H1 (cell line): ENCODE data around the gene BAK1. TPM values are rescaled to one million over a fixed set of nuclear protein-coding genes. Genes with fewer than 3 reads are reported as not detected.

Source experiments
- CTCF ChIA-PET: fragments of 300-600 bp; sonication (Branson Sonifier 250); formaldehyde crosslinking; loops from one replicate; lab custom pipeline; 2021; ENCODE audit not compliant: partially characterized antibody; lab: Charles Lee
- POLR2A ChIA-PET: fragments of 300-600 bp; sonication (Branson Sonifier 250); formaldehyde crosslinking; loops from one replicate; lab custom pipeline; 2021; ENCODE audit warnings: inconsistent platforms; ENCODE audit not compliant: partially characterized antibody; lab: Charles Lee
- DNase-seq, 2 experiments: peaks; one replicate each; pipeline versions ENCODE4 v3.0.0 to v3.0.0-alpha.2; 2010 to 2022; ENCODE audit warnings: low spot score in 2 of 2, low read depth in 1 of 2, mixed read lengths in 1 of 2
- FAIRE-seq: peaks from 2 replicates; lab custom pipeline; 2011; peaks lifted over from hg19 to GRCh38; lab: Jason Lieb, UNC
- H2AFZ ChIP-seq: 2 replicates; pipeline ENCODE4 v1.8.1; 2012; ENCODE audit warnings: low read length, inconsistent platforms
- H2AK5ac ChIP-seq: 2 replicates; pipeline ENCODE4 v1.6.1; 2013; ENCODE audit warnings: low read depth, low read length
- H2BK120ac ChIP-seq: replicated peaks from 2 replicates; pipeline ENCODE3; 2013; ENCODE audit warnings: low read depth, low read length, inconsistent platforms
- H2BK12ac ChIP-seq: 2 replicates; pipeline ENCODE4 v1.6.1; 2013; ENCODE audit warnings: low read depth, low read length
- H2BK15ac ChIP-seq: 2 replicates; pipeline ENCODE4 v1.6.1; 2013; ENCODE audit warnings: low read length
- H2BK20ac ChIP-seq: 2 replicates; pipeline ENCODE4 v1.6.1; 2013; ENCODE audit warnings: low read length
- H2BK5ac ChIP-seq: 2 replicates; pipeline ENCODE4 v1.6.1; 2013; ENCODE audit warnings: low read depth, low read length
- H3K14ac ChIP-seq: 2 replicates; pipeline ENCODE4 v1.6.1; 2013; ENCODE audit warnings: inconsistent platforms; ENCODE audit not compliant: insufficient read length
- H3K18ac ChIP-seq: 2 replicates; pipeline ENCODE4 v1.6.1; 2013; ENCODE audit warnings: low read length; ENCODE audit errors: extremely low read depth
- H3K23ac ChIP-seq: 2 replicates; pipeline ENCODE4 v1.6.1; 2013; ENCODE audit warnings: inconsistent platforms; ENCODE audit not compliant: insufficient read length
- H3K23me2 ChIP-seq: 2 replicates; pipeline ENCODE4 v1.6.1; 2013; ENCODE audit warnings: low read depth, low read length
- H3K27ac ChIP-seq: 2 replicates; pipeline ENCODE4 v1.6.1; 2011; ENCODE audit warnings: low read depth, low read length, inconsistent platforms
- H3K27me3 ChIP-seq, 4 experiments: replicated peaks in 1 of 4; 1 replicate in 1 of 4; 2 replicates in 3 of 4; pipeline versions ENCODE4 v1.6.1 to v1.8.1; 2011 to 2013; ENCODE audit warnings: low read length in 3 of 4, mild to moderate bottlenecking in 3 of 4, inconsistent platforms in 2 of 4, mixed read lengths in 2 of 4, moderate library complexity in 1 of 4; ENCODE audit not compliant: control insufficient read depth in 3 of 4, insufficient read depth in 3 of 4; ENCODE audit errors: extremely low read depth in 1 of 4
- H3K36me3 ChIP-seq, 4 experiments: 2 replicates each; pipeline versions ENCODE4 v1.6.1 to v1.8.1; 2011 to 2013; ENCODE audit warnings: mild to moderate bottlenecking in 4 of 4, low read length in 3 of 4, moderate library complexity in 2 of 4, control low read depth in 1 of 4, inconsistent platforms in 1 of 4; ENCODE audit not compliant: insufficient read depth in 4 of 4, control insufficient read depth in 2 of 4
- H3K4ac ChIP-seq: replicated peaks from 2 replicates; pipeline ENCODE3; 2013; ENCODE audit warnings: low read length, low read depth, mixed read lengths, inconsistent platforms; ENCODE audit not compliant: insufficient read length
- H3K4me1 ChIP-seq, 4 experiments: replicated peaks in 1 of 4; 1 replicate in 1 of 4; 2 replicates in 3 of 4; pipeline versions ENCODE4 v1.6.1 to v1.8.1; 2011 to 2013; ENCODE audit warnings: low read length in 3 of 4, inconsistent platforms in 2 of 4, mixed read lengths in 1 of 4; ENCODE audit not compliant: insufficient read depth in 4 of 4, control insufficient read depth in 3 of 4
- H3K4me2 ChIP-seq, 2 experiments: 2 replicates each; pipeline versions ENCODE4 v1.6.1 to v1.8.1; 2011 to 2013; ENCODE audit warnings: low read depth in 2 of 2, low read length in 2 of 2, control low read depth in 1 of 2, inconsistent platforms in 1 of 2, mild to moderate bottlenecking in 1 of 2; ENCODE audit not compliant: insufficient read depth in 1 of 2
- H3K4me3 ChIP-seq, 4 experiments: fragments of 200-600, 300-600 bp in 1 of 4; sonication (generic), shearing (Covaris generic), sonication (Bioruptor Twin) in 1 of 4; 2 replicates each; pipeline versions ENCODE4 v1.5.1 to v1.8.1; 2011 to 2016; ENCODE audit warnings: low read length in 4 of 4, low read depth in 3 of 4, control low read depth in 2 of 4, inconsistent platforms in 2 of 4, mild to moderate bottlenecking in 2 of 4, mixed read lengths in 1 of 4, moderate library complexity in 1 of 4; ENCODE audit not compliant: insufficient read depth in 2 of 4; ENCODE audit errors: extremely low read depth in 1 of 4
- H3K56ac ChIP-seq: replicated peaks from 2 replicates; pipeline ENCODE3; 2013; ENCODE audit warnings: low read depth, mild to moderate bottlenecking, mixed read lengths, low read length, inconsistent platforms; ENCODE audit not compliant: insufficient read length
- H3K79me1 ChIP-seq: 2 replicates; pipeline ENCODE4 v1.6.1; 2013; ENCODE audit warnings: low read depth, low read length, control low read depth
- H3K79me2 ChIP-seq, 2 experiments: 2 replicates each; pipeline versions ENCODE4 v1.6.1 to v1.8.1; 2012 to 2013; ENCODE audit warnings: low read length in 2 of 2, mild to moderate bottlenecking in 2 of 2, inconsistent platforms in 1 of 2; ENCODE audit not compliant: insufficient read depth in 2 of 2, control insufficient read depth in 1 of 2
- H3K9ac ChIP-seq, 4 experiments: replicated peaks in 1 of 4; 1 replicate in 1 of 4; 2 replicates in 3 of 4; pipeline versions ENCODE4 v1.6.1 to v1.8.1; 2011 to 2013; ENCODE audit warnings: low read depth in 3 of 4, low read length in 3 of 4, control low read depth in 2 of 4, mild to moderate bottlenecking in 2 of 4, moderate library complexity in 2 of 4, inconsistent platforms in 1 of 4; ENCODE audit errors: extremely low read depth in 1 of 4
- H3K9me3 ChIP-seq, 2 experiments: 2 replicates each; pipeline versions ENCODE4 v1.6.1 to v1.8.1; 2012 to 2013; ENCODE audit warnings: mild to moderate bottlenecking in 2 of 2, moderate library complexity in 2 of 2, control low read depth in 1 of 2, inconsistent platforms in 1 of 2, low read depth in 1 of 2, low read length in 1 of 2, mixed read lengths in 1 of 2; ENCODE audit not compliant: insufficient read depth in 2 of 2
- H4K20me1 ChIP-seq, 2 experiments: replicated peaks in 1 of 2; 2 replicates each; pipeline versions ENCODE3 to v1.8.1; 2011 to 2013; ENCODE audit warnings: inconsistent platforms in 2 of 2, low read length in 2 of 2, mild to moderate bottlenecking in 1 of 2; ENCODE audit not compliant: insufficient read depth in 2 of 2, control insufficient read depth in 1 of 2
- H4K5ac ChIP-seq: 2 replicates; pipeline ENCODE4 v1.6.1; 2013; ENCODE audit warnings: low read length, low read depth, mixed read lengths, inconsistent platforms; ENCODE audit not compliant: insufficient read length
- H4K8ac ChIP-seq: 2 replicates; pipeline ENCODE4 v1.8.0; 2013; ENCODE audit warnings: mild to moderate bottlenecking, moderate library complexity, low read length, inconsistent platforms; ENCODE audit not compliant: insufficient read depth; ENCODE audit errors: extremely low read depth
- H4K91ac ChIP-seq: replicated peaks from 2 replicates; pipeline ENCODE3; 2013; ENCODE audit warnings: low read length, mixed read lengths, inconsistent platforms; ENCODE audit not compliant: insufficient read length
- BACH1 ChIP-seq: IDR thresholded peaks from 2 replicates; pipeline ENCODE4 v1.6.1; 2012; ENCODE audit warnings: low read length, improper control_type of control experiment
- BCL11A ChIP-seq, 2 experiments: IDR thresholded peaks; one replicate each; pipeline ENCODE4 v1.6.1; 2011; ENCODE audit warnings: low read depth in 2 of 2, low read length in 2 of 2, mild to moderate bottlenecking in 2 of 2
- CREB1 ChIP-seq: IDR thresholded peaks from 2 replicates; pipeline ENCODE4 v1.6.1; 2012; ENCODE audit warnings: inconsistent platforms
- EGR1 ChIP-seq: IDR thresholded peaks from 2 replicates; pipeline ENCODE4 v1.6.1; 2011; ENCODE audit warnings: low read depth, low read length, borderline replicate concordance
- EZH2 ChIP-seq: fragments of 200-600 bp; sonication (generic); IDR thresholded peaks from 2 replicates; pipeline ENCODE4 v1.7.1; 2012; ENCODE audit warnings: low read depth, mild to moderate bottlenecking, moderate library complexity, low read length, inconsistent platforms; ENCODE audit not compliant: severe bottlenecking
- FOSL1 ChIP-seq: IDR thresholded peaks from 2 replicates; pipeline ENCODE4 v1.6.1; 2011; ENCODE audit warnings: mild to moderate bottlenecking, low read depth, low read length, moderate library complexity; ENCODE audit not compliant: insufficient read depth
- JUND ChIP-seq: IDR thresholded peaks from 2 replicates; pipeline ENCODE4 v1.6.1; 2011; ENCODE audit warnings: mild to moderate bottlenecking, improper control_type of control experiment, low read length
- KDM1A ChIP-seq: fragments of 200-600, 300-600 bp; sonication (generic); IDR thresholded peaks from 2 replicates; pipeline ENCODE4 v1.7.1; 2016; ENCODE audit warnings: mild to moderate bottlenecking, low read length, borderline replicate concordance
- KDM4A ChIP-seq: IDR thresholded peaks from one replicate; pipeline ENCODE4 v1.7.1; 2012; ENCODE audit warnings: low read depth, mild to moderate bottlenecking, moderate library complexity, low read length, inconsistent platforms; ENCODE audit not compliant: severe bottlenecking
- KDM5A ChIP-seq: fragments of 200-600 bp; IDR thresholded peaks from 2 replicates; pipeline ENCODE4 v1.7.1; 2012; ENCODE audit warnings: mild to moderate bottlenecking, low read length, inconsistent platforms, mixed read lengths
- RFX5 ChIP-seq: IDR thresholded peaks from 2 replicates; pipeline ENCODE4 v1.6.1; 2011; ENCODE audit warnings: low read depth, low read length, improper control_type of control experiment, borderline replicate concordance
- WGBS, 2 experiments: shearing (Covaris generic) in 1 of 2; methylation state at CpG; one replicate each; pipeline versions ENCODE4 v1.1.6 to v1.1.7; 2013 to 2015; ENCODE audit warnings: low lambda C conversion rate in 2 of 2, mixed read lengths in 2 of 2, inconsistent platforms in 1 of 2, low coverage in 1 of 2, missing lambda C conversion rate in 1 of 2; ENCODE audit not compliant: insufficient replicate concordance in 2 of 2, insufficient coverage in 1 of 2, insufficient read length in 1 of 2; ENCODE audit errors: extremely low coverage in 1 of 2, missing lambda C conversion rate in 1 of 2; 5-methylcytosine and 5-hydroxymethylcytosine counted together
- polyA plus RNA-seq, 7 experiments: library from polyadenylated mRNA; depleted of rRNA in 3 of 7; stranded (reverse) in 5 of 7; unstranded in 2 of 7; fragments of >200 nt in 5 of 7; fragments of 200-250 nt in 2 of 7; gene quantifications; 1 replicate in 5 of 7; 2 replicates in 1 of 7; 4 replicates in 1 of 7; pipeline versions ENCODE4 v1.2.1 to v1.2.3, GENCODE V29; 2011 to 2013; ENCODE audit warnings: missing spikeins in 2 of 7, mixed read lengths in 2 of 7
- total RNA-seq: library from RNA; stranded (reverse); fragmentation: NEBNext Ultra II Directional; extraction: Animal tissue kit (Norgen Biotek cat#: 25700); gene quantifications from 2 replicates; pipeline ENCODE4 v1.2.1, GENCODE V29; 2021
- TF ChIP-seq, protein P1 (sequence below): IDR thresholded peaks from 2 replicates; pipeline ENCODE4 v1.6.1; 2012; ENCODE audit warnings: low read length, inconsistent platforms
- TF ChIP-seq, protein P2 (sequence below): IDR thresholded peaks from 2 replicates; pipeline ENCODE4 v1.6.1; 2012; ENCODE audit warnings: inconsistent platforms

BAK1 gene
- total and polyA plus RNA-seq, 2 of the 8 experiments (the other 6 are each of a cell fraction or from before 2014, with no cell fraction given), result 43.3 to 43.4 TPM

DNA sequence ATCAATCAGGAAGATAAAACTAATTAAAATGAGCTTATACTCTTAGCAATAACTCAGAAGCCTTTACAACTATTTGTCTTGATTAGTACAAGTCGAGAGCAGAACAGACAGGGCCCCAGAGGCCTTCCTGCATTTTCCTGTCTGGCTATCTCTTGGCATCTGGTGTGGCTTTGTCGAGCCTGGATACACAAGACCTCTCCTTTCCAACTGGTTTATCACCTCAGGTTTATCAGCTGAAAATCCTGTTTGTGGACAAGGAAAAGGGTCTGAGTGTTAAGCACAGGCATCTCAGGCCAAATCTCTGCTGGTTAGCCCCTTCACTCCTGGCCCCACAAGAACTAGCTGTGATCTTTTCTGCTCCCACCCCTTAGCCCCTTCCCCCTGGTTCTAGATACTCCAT lies 32.6 kb downstream of the BAK1 start:
- no peak overlapping the region for H2BK120ac ChIP-seq
- H2BK5ac ChIP-seq, result no peak overlapping the region
- no peak for DNase-seq
- H3K79me1 ChIP-seq, result no peaks in the 10 kb centered on the region
- H2AK5ac ChIP-seq, result no peak overlapping the region
- H3K27me3 ChIP-seq, result no peaks in the 10 kb centered on the region
- no peak overlapping the region for H2BK12ac ChIP-seq
- no peak for FAIRE-seq
- H3K36me3 ChIP-seq, result no peaks in the 10 kb centered on the region
- H4K5ac ChIP-seq, result no peak overlapping the region
- H3K18ac ChIP-seq, result no peak overlapping the region
- H3K4me1 ChIP-seq, result no peaks in the 10 kb centered on the region; a peak in 2 of 7 replicates
- no peak overlapping the region for H3K56ac ChIP-seq
- no peak overlapping the region for H3K4me3 ChIP-seq
- 100% methylated on average over 2 of the region's 2 CpGs; no CpG with 5 or more reads in 1 of the 2 experiments for WGBS, 2 experiments
- H3K14ac ChIP-seq, result no peak overlapping the region
- CTCF ChIA-PET, result interaction anchor here (1.0 to 1.4 kb wide), 4 partner anchors 10 to 35 kb away, joined by 3 to 7 read pairs (median 4); no protein-coding TSS in a partner anchor
- no peak overlapping the region for H3K27ac ChIP-seq
- H3K9ac ChIP-seq, result no peak overlapping the region
- no peak overlapping the region for H2BK20ac ChIP-seq
- H3K79me2 ChIP-seq, result no peaks in the 10 kb centered on the region
- no peaks in the 10 kb centered on the region for H3K9me3 ChIP-seq
- H4K20me1 ChIP-seq, result no peaks in the 10 kb centered on the region
- no peak overlapping the region for H2BK15ac ChIP-seq
- H3K4ac ChIP-seq, result no peak overlapping the region
- POLR2A ChIA-PET, result interaction anchor here (1.3 kb wide), 1 partner anchor 271 kb away, joined by 3 read pairs; the partner anchor contains the start of gene B3GALT4
- no peaks in the 10 kb centered on the region for H3K23me2 ChIP-seq
- no peak overlapping the region for H3K4me2 ChIP-seq
- H3K23ac ChIP-seq, result no peak overlapping the region
- no peak overlapping the region for H4K91ac ChIP-seq
- peak overlapping the region; percentile 48; the same call in 1 of the 2 replicates for H2AFZ ChIP-seq
- H4K8ac ChIP-seq, result no peak overlapping the region
- TF ChIP-seq FOSL1 (no peak), KDM5A (no peak), KDM4A (no peak), EGR1 (no peak), KDM1A (no peak), BACH1 (no peak), RFX5 (no peak), JUND (no peak), CREB1 (no peak), EZH2 (no peak), BCL11A (IDR thresholded peaks at IDR 0.05; ENCODE audit: low read depth in 2 of 2, low read length in 2 of 2) (no peak)
- TF ChIP-seq, protein P1, sequence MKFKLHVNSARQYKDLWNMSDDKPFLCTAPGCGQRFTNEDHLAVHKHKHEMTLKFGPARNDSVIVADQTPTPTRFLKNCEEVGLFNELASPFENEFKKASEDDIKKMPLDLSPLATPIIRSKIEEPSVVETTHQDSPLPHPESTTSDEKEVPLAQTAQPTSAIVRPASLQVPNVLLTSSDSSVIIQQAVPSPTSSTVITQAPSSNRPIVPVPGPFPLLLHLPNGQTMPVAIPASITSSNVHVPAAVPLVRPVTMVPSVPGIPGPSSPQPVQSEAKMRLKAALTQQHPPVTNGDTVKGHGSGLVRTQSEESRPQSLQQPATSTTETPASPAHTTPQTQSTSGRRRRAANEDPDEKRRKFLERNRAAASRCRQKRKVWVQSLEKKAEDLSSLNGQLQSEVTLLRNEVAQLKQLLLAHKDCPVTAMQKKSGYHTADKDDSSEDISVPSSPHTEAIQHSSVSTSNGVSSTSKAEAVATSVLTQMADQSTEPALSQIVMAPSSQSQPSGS, result no peak
- TF ChIP-seq, protein P2, sequence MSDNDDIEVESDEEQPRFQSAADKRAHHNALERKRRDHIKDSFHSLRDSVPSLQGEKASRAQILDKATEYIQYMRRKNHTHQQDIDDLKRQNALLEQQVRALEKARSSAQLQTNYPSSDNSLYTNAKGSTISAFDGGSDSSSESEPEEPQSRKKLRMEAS, result no peak
